H9 (cell line): ENCODE measurements around the gene LRP3. TPM values are rescaled to one million over a fixed set of nuclear protein-coding genes. Genes with fewer than 3 reads are reported as not detected.

Source experiments
- DNase-seq: peaks from one replicate; pipeline ENCODE4 v3.0.0-alpha.2; 2017
- H2AFZ ChIP-seq: one replicate; pipeline ENCODE4 v1.6.1; 2013; ENCODE audit warnings: mild to moderate bottlenecking, low read length, control low read depth, moderate library complexity
- H2AK5ac ChIP-seq: 2 replicates; pipeline ENCODE4 v1.6.1; 2013; ENCODE audit warnings: low read length, control low read depth, mixed read lengths; ENCODE audit not compliant: insufficient read length
- H2BK120ac ChIP-seq: one replicate; pipeline ENCODE4 v1.6.1; 2013; ENCODE audit warnings: low read depth, mild to moderate bottlenecking, low read length, control low read depth, inconsistent platforms; ENCODE audit not compliant: poor library complexity, severe bottlenecking
- H2BK12ac ChIP-seq: 2 replicates; pipeline ENCODE4 v1.6.1; 2013; ENCODE audit warnings: low read length, control low read depth, mixed read lengths, low read depth; ENCODE audit not compliant: insufficient read length
- H2BK15ac ChIP-seq: 2 replicates; pipeline ENCODE4 v1.6.1; 2013; ENCODE audit warnings: low read depth, low read length, control low read depth
- H2BK20ac ChIP-seq: one replicate; pipeline ENCODE4 v1.6.1; 2013; ENCODE audit warnings: low read depth, mild to moderate bottlenecking, low read length, control low read depth, inconsistent platforms; ENCODE audit not compliant: poor library complexity, severe bottlenecking
- H2BK5ac ChIP-seq: 2 replicates; pipeline ENCODE4 v1.6.1; 2013; ENCODE audit warnings: low read length, control low read depth, mixed read lengths; ENCODE audit not compliant: insufficient read length
- H3K14ac ChIP-seq: 2 replicates; pipeline ENCODE4 v1.6.1; 2013; ENCODE audit warnings: low read length, control low read depth; ENCODE audit not compliant: insufficient read depth
- H3K18ac ChIP-seq: 2 replicates; pipeline ENCODE4 v1.6.1; 2013; ENCODE audit warnings: low read depth, mild to moderate bottlenecking, mixed read lengths, low read length, control low read depth; ENCODE audit not compliant: insufficient read length
- H3K23ac ChIP-seq: 2 replicates; pipeline ENCODE4 v1.6.1; 2013; ENCODE audit warnings: low read length, control low read depth, mixed read lengths, low read depth; ENCODE audit not compliant: insufficient read length
- H3K23me2 ChIP-seq: 2 replicates; pipeline ENCODE4 v1.6.1; 2013; ENCODE audit warnings: low read depth, mild to moderate bottlenecking, mixed read lengths, low read length, control low read depth; ENCODE audit not compliant: insufficient read length, poor library complexity, severe bottlenecking
- H3K27ac ChIP-seq: 2 replicates; pipeline ENCODE4 v1.5.1; 2013; ENCODE audit warnings: low read length, control low read depth, mixed read lengths, low read depth; ENCODE audit not compliant: insufficient read length
- H3K27me3 ChIP-seq: 2 replicates; pipeline ENCODE4 v1.6.1; 2013; ENCODE audit warnings: low read length, control low read depth, inconsistent platforms; ENCODE audit not compliant: insufficient read depth
- H3K4ac ChIP-seq: 2 replicates; pipeline ENCODE4 v1.6.1; 2013; ENCODE audit warnings: low read depth, mild to moderate bottlenecking, control low read depth, inconsistent platforms, low read length, moderate library complexity
- H3K4me1 ChIP-seq: 2 replicates; pipeline ENCODE4 v1.6.1; 2013; ENCODE audit warnings: low read length, control low read depth, inconsistent platforms; ENCODE audit not compliant: insufficient read depth
- H3K4me2 ChIP-seq: 2 replicates; pipeline ENCODE4 v1.6.1; 2013; ENCODE audit warnings: low read length, control low read depth, mixed read lengths; ENCODE audit not compliant: insufficient read length, insufficient read depth
- H3K56ac ChIP-seq: 2 replicates; pipeline ENCODE4 v1.6.1; 2013; ENCODE audit warnings: low read depth, mild to moderate bottlenecking, mixed read lengths, low read length, control low read depth; ENCODE audit not compliant: insufficient read length
- H3K79me1 ChIP-seq: 2 replicates; pipeline ENCODE4 v1.6.1; 2013; ENCODE audit warnings: low read depth, mild to moderate bottlenecking, moderate library complexity, low read length, control low read depth, inconsistent platforms; ENCODE audit not compliant: insufficient read depth, poor library complexity, severe bottlenecking
- H3K79me2 ChIP-seq: 2 replicates; pipeline ENCODE4 v1.6.1; 2013; ENCODE audit warnings: low read length, control low read depth, inconsistent platforms; ENCODE audit not compliant: insufficient read depth
- H3K9ac ChIP-seq: 2 replicates; pipeline ENCODE4 v1.6.1; 2013; ENCODE audit warnings: low read length, control low read depth, mixed read lengths; ENCODE audit not compliant: insufficient read length; ENCODE audit errors: extremely low read depth
- H3K9me3 ChIP-seq: one replicate; pipeline ENCODE4 v1.6.1; 2013; ENCODE audit warnings: low read depth, low read length, inconsistent platforms; ENCODE audit not compliant: control insufficient read depth
- H3T11ph ChIP-seq: one replicate; pipeline ENCODE4 v1.6.1; 2013; ENCODE audit warnings: mild to moderate bottlenecking, low read length, control low read depth, inconsistent platforms
- H4K20me1 ChIP-seq: one replicate; pipeline ENCODE4 v1.6.1; 2013; ENCODE audit not compliant: control insufficient read depth, insufficient read length, insufficient read depth
- H4K5ac ChIP-seq: 2 replicates; pipeline ENCODE4 v1.6.1; 2013; ENCODE audit warnings: low read depth, mild to moderate bottlenecking, mixed read lengths, low read length, control low read depth; ENCODE audit not compliant: insufficient read length
- H4K8ac ChIP-seq: replicated peaks from 2 replicates; pipeline ENCODE4 v1.6.1; 2013; ENCODE audit warnings: low read length, control low read depth, mixed read lengths, low read depth; ENCODE audit not compliant: insufficient read length
- H4K91ac ChIP-seq: 2 replicates; pipeline ENCODE4 v1.6.1; 2013; ENCODE audit warnings: low read depth, mild to moderate bottlenecking, moderate library complexity, mixed read lengths, low read length, control low read depth; ENCODE audit not compliant: insufficient read length
- H3K27ac Mint-ChIP-seq, 3 experiments: 2 replicates in 2 of 3; 3 replicates in 1 of 3; pipeline ENCODE4 v1.8.0; 2020 to 2021; ENCODE audit warnings: mixed read lengths in 3 of 3, mild to moderate bottlenecking in 1 of 3, moderate library complexity in 1 of 3
- H3K27me3 Mint-ChIP-seq: 2 replicates; pipeline ENCODE4 v1.8.0; 2021; ENCODE audit warnings: low read depth, mild to moderate bottlenecking, moderate library complexity, mixed read lengths
- H3K36me3 Mint-ChIP-seq, 3 experiments: 2 replicates in 2 of 3; 3 replicates in 1 of 3; pipeline ENCODE4 v1.8.0; 2020 to 2021; ENCODE audit warnings: low read depth in 3 of 3, mixed read lengths in 3 of 3; ENCODE audit not compliant: insufficient read depth in 1 of 3
- H3K4me1 Mint-ChIP-seq, 2 experiments: 2 replicates each; pipeline ENCODE4 v1.8.0; 2020; ENCODE audit warnings: mixed read lengths in 2 of 2
- H3K4me3 Mint-ChIP-seq, 2 experiments: 2 replicates in 1 of 2; 3 replicates in 1 of 2; pipeline ENCODE4 v1.8.0; 2020 to 2021; ENCODE audit warnings: mild to moderate bottlenecking in 2 of 2, mixed read lengths in 2 of 2, moderate library complexity in 1 of 2
- H3K9me3 Mint-ChIP-seq, 2 experiments: 2 replicates in 1 of 2; 3 replicates in 1 of 2; pipeline ENCODE4 v1.8.0; 2020; ENCODE audit warnings: mild to moderate bottlenecking in 2 of 2, mixed read lengths in 2 of 2, moderate library complexity in 1 of 2
- WGBS: extraction: QIAGEN DNeasy Blood & Tissue Kit; methylation state at CpG from one replicate; pipeline ENCODE4 v1.1.7; 2013; ENCODE audit warnings: missing lambda C conversion rate, low lambda C conversion rate, mixed read lengths; ENCODE audit not compliant: insufficient read length; ENCODE audit errors: extremely low coverage; 5-methylcytosine and 5-hydroxymethylcytosine counted together
- total RNA-seq: library from RNA; stranded (reverse); gene quantifications from 2 replicates; pipeline ENCODE4 v1.2.1, GENCODE V29; 2021
- TF ChIP-seq, protein P1 (sequence below): fragments of 200-600 bp; sonication (generic); conservative IDR thresholded peaks from 3 replicates; pipeline ENCODE4 v1.8.0; 2021; ENCODE audit warnings: antibody characterized with exemption, mild to moderate bottlenecking

The LRP3 gene
- total RNA-seq, 1 experiment from 2014 or later, result 29.2 TPM

DNA sequence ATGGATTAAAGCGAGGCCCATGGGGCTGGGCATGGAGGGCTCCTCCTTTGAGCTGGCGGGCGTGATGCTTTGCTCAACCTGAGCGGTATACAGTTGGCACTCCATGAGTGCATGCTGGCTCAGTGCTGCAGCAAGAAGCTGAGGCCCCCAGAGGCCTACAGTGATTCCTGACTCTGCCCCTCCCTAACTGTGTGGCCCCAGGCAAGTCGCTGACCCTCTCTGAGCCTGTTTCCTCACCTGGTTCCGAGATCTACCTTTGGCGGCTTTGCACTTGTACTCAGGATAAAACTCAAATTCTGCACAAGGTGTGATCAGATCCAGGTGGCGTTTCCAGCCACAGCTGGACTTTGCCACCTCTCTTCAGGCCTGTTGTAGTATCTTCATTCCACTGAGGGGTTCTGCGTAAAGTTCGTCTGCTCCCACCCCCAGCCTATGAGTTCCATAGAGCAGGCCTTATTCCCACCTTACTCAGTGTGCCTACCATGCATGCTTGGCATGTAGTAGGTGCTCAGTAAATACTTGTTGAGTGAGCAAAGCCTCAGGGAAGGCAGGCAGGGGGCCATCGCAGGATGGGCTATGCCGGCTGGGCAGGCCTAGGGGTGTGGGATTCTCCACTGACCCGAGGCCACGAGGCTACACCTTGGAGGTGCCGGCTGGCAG, 7.9 kb downstream of the LRP3 start:
- Histone ChIP-seq H3K4me2 (no peak overlapping the region), H4K5ac (no peak overlapping the region), H3K79me1 (no peaks in the 10 kb centered on the region), H2BK12ac (no peak overlapping the region), H3K18ac (no peak overlapping the region), H2AFZ (no peak overlapping the region), H3K9ac (no peak overlapping the region), H4K8ac (no peak overlapping the region), H4K91ac (no peak overlapping the region), H4K20me1 (peaks cover 2% of the 10 kb centered on the region), H3K4ac (no peak overlapping the region), H2BK20ac (no peak overlapping the region), H3T11ph (no peak overlapping the region), H3K9me3 (no peaks in the 10 kb centered on the region), H3K79me2 (no peaks in the 10 kb centered on the region), H3K56ac (no peak overlapping the region), H3K27ac (no peak overlapping the region), H2BK120ac (no peak overlapping the region), H2BK5ac (no peak overlapping the region), H2BK15ac (no peak overlapping the region), H3K4me1 (no peaks in the 10 kb centered on the region), H3K23ac (no peak overlapping the region), H3K23me2 (no peaks in the 10 kb centered on the region), H3K27me3 (no peaks in the 10 kb centered on the region), H2AK5ac (no peak overlapping the region), H3K14ac (no peak overlapping the region)
- TF ChIP-seq, protein P1, sequence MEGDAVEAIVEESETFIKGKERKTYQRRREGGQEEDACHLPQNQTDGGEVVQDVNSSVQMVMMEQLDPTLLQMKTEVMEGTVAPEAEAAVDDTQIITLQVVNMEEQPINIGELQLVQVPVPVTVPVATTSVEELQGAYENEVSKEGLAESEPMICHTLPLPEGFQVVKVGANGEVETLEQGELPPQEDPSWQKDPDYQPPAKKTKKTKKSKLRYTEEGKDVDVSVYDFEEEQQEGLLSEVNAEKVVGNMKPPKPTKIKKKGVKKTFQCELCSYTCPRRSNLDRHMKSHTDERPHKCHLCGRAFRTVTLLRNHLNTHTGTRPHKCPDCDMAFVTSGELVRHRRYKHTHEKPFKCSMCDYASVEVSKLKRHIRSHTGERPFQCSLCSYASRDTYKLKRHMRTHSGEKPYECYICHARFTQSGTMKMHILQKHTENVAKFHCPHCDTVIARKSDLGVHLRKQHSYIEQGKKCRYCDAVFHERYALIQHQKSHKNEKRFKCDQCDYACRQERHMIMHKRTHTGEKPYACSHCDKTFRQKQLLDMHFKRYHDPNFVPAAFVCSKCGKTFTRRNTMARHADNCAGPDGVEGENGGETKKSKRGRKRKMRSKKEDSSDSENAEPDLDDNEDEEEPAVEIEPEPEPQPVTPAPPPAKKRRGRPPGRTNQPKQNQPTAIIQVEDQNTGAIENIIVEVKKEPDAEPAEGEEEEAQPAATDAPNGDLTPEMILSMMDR, result no peak
- no peak overlapping the region for H3K27ac Mint-ChIP-seq
- no peak overlapping the region for H3K4me3 Mint-ChIP-seq
- H3K4me1 Mint-ChIP-seq, result no peaks in the 10 kb centered on the region
- no peak for DNase-seq
- no CpG with 5 or more reads among the region's 15 CpGs for WGBS
- H3K27me3 Mint-ChIP-seq, result no peaks in the 10 kb centered on the region
- no peaks in the 10 kb centered on the region for H3K9me3 Mint-ChIP-seq
- peaks cover 3 to 17% (median 13%) of the 10 kb centered on the region in 3 experiments; a peak in 6 of 7 replicates for H3K36me3 Mint-ChIP-seq
